CD4-positive, alpha-beta memory T cell (primary cell): Measurements from ENCODE around the gene RPS19. TPM values are rescaled to one million over a fixed set of nuclear protein-coding genes. Genes with fewer than 3 reads are reported as not detected.

Source experiments
- CTCF ChIA-PET: fragments of 350-600 bp; sonication (Branson Sonifier 250); formaldehyde crosslinking; loops from one replicate; lab custom pipeline; 2021; ENCODE audit warnings: inconsistent platforms; ENCODE audit not compliant: partially characterized antibody; lab: Charles Lee
- POLR2A ChIA-PET: fragments of 350-600 bp; sonication (Branson Sonifier 250); formaldehyde crosslinking; loops from one replicate; lab custom pipeline; 2021; ENCODE audit not compliant: partially characterized antibody; lab: Charles Lee
- DNase-seq, 5 donors: peaks; one replicate each; pipeline versions ENCODE4 v3.0.0 to v3.0.0-alpha.2; 2020 to 2022; ENCODE audit warnings: mixed read lengths in 1 of 5
- H3K27ac ChIP-seq: one replicate; pipeline ENCODE4 v1.7.0; 2013; ENCODE audit warnings: low read depth, low read length
- H3K27me3 ChIP-seq: 2 replicates; pipeline ENCODE4 v1.7.0; 2013; ENCODE audit warnings: mild to moderate bottlenecking, low read length, moderate library complexity; ENCODE audit not compliant: insufficient read depth
- H3K36me3 ChIP-seq: 2 replicates; pipeline ENCODE4 v1.7.0; 2013; ENCODE audit warnings: mild to moderate bottlenecking, low read length, moderate library complexity; ENCODE audit not compliant: insufficient read depth
- H3K4me1 ChIP-seq: 2 replicates; pipeline ENCODE4 v1.7.0; 2013; ENCODE audit warnings: mild to moderate bottlenecking, low read length, moderate library complexity; ENCODE audit not compliant: insufficient read depth
- H3K4me3 ChIP-seq, 2 donors: one replicate each; pipeline ENCODE4 v1.7.0; 2013; ENCODE audit warnings: low read length in 2 of 2, mild to moderate bottlenecking in 1 of 2
- H3K9me3 ChIP-seq, 2 donors: one replicate each; pipeline ENCODE4 v1.7.0; 2013; ENCODE audit warnings: low read length in 2 of 2, control low read depth in 1 of 2; ENCODE audit not compliant: control insufficient read depth in 1 of 2
- H3K27ac Mint-ChIP-seq, 7 donors: one replicate each; pipeline ENCODE4 v1.8.0; 2020 to 2021; ENCODE audit warnings: mixed read lengths in 7 of 7, mild to moderate bottlenecking in 6 of 7, inconsistent platforms in 3 of 7, moderate library complexity in 3 of 7
- H3K27me3 Mint-ChIP-seq, 2 donors: one replicate each; pipeline ENCODE4 v1.8.0; 2020 to 2021; ENCODE audit warnings: mixed read lengths in 2 of 2
- H3K36me3 Mint-ChIP-seq, 2 donors: one replicate each; pipeline ENCODE4 v1.8.0; 2020 to 2021; ENCODE audit warnings: mixed read lengths in 2 of 2, inconsistent platforms in 1 of 2, mild to moderate bottlenecking in 1 of 2
- H3K4me1 Mint-ChIP-seq, 4 donors: one replicate each; pipeline ENCODE4 v1.8.0; 2020 to 2021; ENCODE audit warnings: mixed read lengths in 4 of 4, mild to moderate bottlenecking in 1 of 4
- H3K4me3 Mint-ChIP-seq, 8 donors: one replicate each; pipeline ENCODE4 v1.8.0; 2020 to 2021; ENCODE audit warnings: mixed read lengths in 8 of 8, mild to moderate bottlenecking in 7 of 8, moderate library complexity in 6 of 8, inconsistent platforms in 3 of 8
- H3K9me3 Mint-ChIP-seq, 8 donors: one replicate each; pipeline ENCODE4 v1.8.0; 2020 to 2021; ENCODE audit warnings: mixed read lengths in 8 of 8, mild to moderate bottlenecking in 5 of 8, inconsistent platforms in 3 of 8, moderate library complexity in 1 of 8
- intact Hi-C: fragments of 100-400 bp; cut with micrococcal nuclease; formaldehyde crosslinking; loops from one replicate; pipeline ENCODE4 v1.15.1; 2023
- polyA plus RNA-seq, 2 donors: library from polyadenylated mRNA; unstranded; fragments of 300-500 nt; fragmentation: Illumina TruSeq; gene quantifications; one replicate each; pipeline ENCODE4 v1.2.3, GENCODE V29; 2021
- total RNA-seq, 2 experiments: library from RNA; stranded (reverse); gene quantifications; one replicate each; pipeline ENCODE4 v1.2.3, GENCODE V29; 2021

Gene RPS19
- total and polyA plus RNA-seq, 4 experiments from 2014 or later: 3,807 to 7,200 (median 4,434) TPM

GRCh38 chr19:41915776-41916414 is 55.8 kb downstream of the RPS19 start:
- Histone ChIP-seq H3K4me3 (peak overlapping the region in 1 of 2 donors; percentile 22), H3K27ac (no peak overlapping the region), H3K27me3 (peaks cover 23% of the 10 kb centered on the region), H3K9me3 (no peaks in the 10 kb centered on the region), H3K36me3 (no peaks in the 10 kb centered on the region), H3K4me1 (peaks cover 45% of the 10 kb centered on the region)
- ChIA-PET POLR2A (no interaction called here), CTCF (no interaction called here)
- no peaks in the 10 kb centered on the region for H3K36me3 Mint-ChIP-seq
- peaks cover 18 to 34% (median 20%) of the 10 kb centered on the region in 4 donors for H3K4me1 Mint-ChIP-seq
- H3K9me3 Mint-ChIP-seq: peaks cover 0 to 2% (median 0%) of the 10 kb centered on the region in 8 donors
- no peak for DNase-seq
- H3K27me3 Mint-ChIP-seq: peaks cover 7 to 14% of the 10 kb centered on the region in 2 donors
- H3K27ac Mint-ChIP-seq: no peak overlapping the region
- intact Hi-C loops: loop anchor here (2.0 kb wide), 1 partner anchor 13 kb away; the partner anchor contains the start of gene ERFL
- H3K4me3 Mint-ChIP-seq: no peak overlapping the region

GRCh38 chr19:41917676-41918075 is 57.6 kb downstream of the RPS19 start:
- H3K36me3 ChIP-seq: no peaks in the 10 kb centered on the region
- Mint-ChIP-seq H3K27ac (no peak overlapping the region), H3K4me3 (no peak overlapping the region), H3K27me3 (peaks cover 7 to 8% of the 10 kb centered on the region in 2 donors), H3K36me3 (no peaks in the 10 kb centered on the region), H3K9me3 (no peaks in the 10 kb centered on the region), H3K4me1 (peaks cover 4 to 22% (median 9%) of the 10 kb centered on the region in 4 donors)
- peak in 1 of 5 donors; percentile 37 for DNase-seq
- peaks cover 23% of the 10 kb centered on the region for H3K27me3 ChIP-seq
- no peaks in the 10 kb centered on the region for H3K9me3 ChIP-seq
- ChIA-PET POLR2A (interaction anchor here (1.0 kb wide), 1 partner anchor 30 kb away, joined by 3 read pairs; no protein-coding TSS in a partner anchor), CTCF (no interaction called here)
- H3K27ac ChIP-seq: no peak overlapping the region
- peaks cover 30% of the 10 kb centered on the region for H3K4me1 ChIP-seq
- intact Hi-C loops: no loop called here
- no peak overlapping the region for H3K4me3 ChIP-seq

GRCh38 chr19:41918095-41918494 is 58.0 kb downstream of the RPS19 start:
- ChIA-PET POLR2A (interaction anchor here (1.0 kb wide), 1 partner anchor 30 kb away, joined by 3 read pairs; no protein-coding TSS in a partner anchor), CTCF (no interaction called here)
- no peaks in the 10 kb centered on the region for H3K36me3 ChIP-seq
- H3K9me3 Mint-ChIP-seq: no peaks in the 10 kb centered on the region
- H3K27me3 ChIP-seq: peaks cover 23% of the 10 kb centered on the region
- H3K4me1 Mint-ChIP-seq: peaks cover 5 to 18% (median 10%) of the 10 kb centered on the region in 4 donors
- no peak overlapping the region for H3K4me3 ChIP-seq
- no peak overlapping the region for H3K27ac ChIP-seq
- H3K27ac Mint-ChIP-seq: no peak overlapping the region
- H3K4me1 ChIP-seq: peaks cover 30% of the 10 kb centered on the region
- peaks cover 0 to under 1% of the 10 kb centered on the region in 2 donors for H3K36me3 Mint-ChIP-seq
- no peak overlapping the region for H3K4me3 Mint-ChIP-seq
- intact Hi-C loops: no loop called here
- no peak for DNase-seq
- no peaks in the 10 kb centered on the region for H3K9me3 ChIP-seq
- peaks cover 8% of the 10 kb centered on the region in 2 donors for H3K27me3 Mint-ChIP-seq

- H3K4me1 ChIP-seq: peaks cover 24% of the 10 kb centered on the region
- no peak overlapping the region for H3K4me3 Mint-ChIP-seq
Measured at GRCh38 chr19:41918653-41919244, 58.7 kb downstream of the RPS19 start.

GRCh38 chr19:41919948-41920712 is 60.1 kb downstream of the RPS19 start:
- Histone ChIP-seq H3K27ac (no peak overlapping the region), H3K36me3 (no peaks in the 10 kb centered on the region), H3K4me3 (no peak overlapping the region), H3K4me1 (peaks cover 12% of the 10 kb centered on the region), H3K27me3 (peaks cover 12% of the 10 kb centered on the region), H3K9me3 (no peaks in the 10 kb centered on the region)
- POLR2A ChIA-PET: interaction anchor here (0.9 to 1.4 kb wide), 3 partner anchors 9 to 32 kb away, joined by 3 to 4 read pairs (median 3); no protein-coding TSS in a partner anchor
- DNase-seq: peak in 1 of 5 donors; percentile 46
- Mint-ChIP-seq H3K4me1 (peaks cover 5 to 10% (median 6%) of the 10 kb centered on the region in 4 donors), H3K4me3 (no peak overlapping the region), H3K9me3 (no peaks in the 10 kb centered on the region), H3K36me3 (peaks cover 0 to 4% of the 10 kb centered on the region in 2 donors), H3K27me3 (peaks cover 0 to 2% of the 10 kb centered on the region in 2 donors), H3K27ac (no peak overlapping the region)
- CTCF ChIA-PET: no interaction called here
- intact Hi-C loops: no loop called here

More at GRCh38 chr19:41918653-41919244, 58.7 kb downstream of the RPS19 start:
- Mint-ChIP-seq H3K4me1 (peaks cover 9 to 13% (median 11%) of the 10 kb centered on the region in 4 donors), H3K9me3 (no peaks in the 10 kb centered on the region), H3K27ac (no peak overlapping the region), H3K27me3 (peaks cover 5 to 6% of the 10 kb centered on the region in 2 donors), H3K36me3 (peaks cover 0 to 4% of the 10 kb centered on the region in 2 donors)
- Histone ChIP-seq H3K36me3 (no peaks in the 10 kb centered on the region), H3K27ac (no peak overlapping the region), H3K4me3 (no peak overlapping the region), H3K27me3 (peaks cover 21% of the 10 kb centered on the region), H3K9me3 (no peaks in the 10 kb centered on the region)
- peak in 1 of 5 donors; percentile 14 for DNase-seq
- CTCF ChIA-PET: interaction anchor here (1.0 kb wide), 1 partner anchor 32 kb away, joined by 3 read pairs; no protein-coding TSS in a partner anchor
- POLR2A ChIA-PET: interaction anchor here (0.9 to 1.4 kb wide), 3 partner anchors 7 to 58 kb away, joined by 3 to 4 read pairs (median 4); partner anchors contain the start of gene RPS19
- intact Hi-C loops: no loop called here

GRCh38 chr19:41920882-41921576 is 61.0 kb downstream of the RPS19 start:
- DNase-seq: peak in 1 of 5 donors; percentile 19
- CTCF ChIA-PET: interaction anchor here (1.1 kb wide), 1 partner anchor 9 kb away, joined by 3 read pairs; no protein-coding TSS in a partner anchor
- Mint-ChIP-seq H3K4me1 (peaks cover 5 to 10% (median 6%) of the 10 kb centered on the region in 4 donors), H3K27ac (no peak overlapping the region), H3K4me3 (no peak overlapping the region), H3K36me3 (peaks cover 0 to 4% of the 10 kb centered on the region in 2 donors), H3K27me3 (peaks cover 0 to 2% of the 10 kb centered on the region in 2 donors), H3K9me3 (no peaks in the 10 kb centered on the region)
- no peak overlapping the region for H3K4me3 ChIP-seq
- peaks cover 3% of the 10 kb centered on the region for H3K4me1 ChIP-seq
- intact Hi-C loops: no loop called here
- no peak overlapping the region for H3K27ac ChIP-seq
- no peaks in the 10 kb centered on the region for H3K36me3 ChIP-seq
- no peaks in the 10 kb centered on the region for H3K9me3 ChIP-seq
- POLR2A ChIA-PET: interaction anchor here (1.6 to 3.3 kb wide), 2 partner anchors 9 to 12 kb away, joined by 4 to 16 read pairs; no protein-coding TSS in a partner anchor
- peaks cover 3% of the 10 kb centered on the region for H3K27me3 ChIP-seq
